HEK293 (cell line): ENCODE data around the gene PARL.

Experiments
- CTCF ChIA-PET: fragments of 350-600 bp; formaldehyde crosslinking; extraction: SDS; loops from one replicate; lab custom pipeline; 2021; ENCODE audit warnings: antibody characterized with exemption; lab: Yijun Ruan, JAX
- POLR2A ChIA-PET: fragments of 300-600 bp; formaldehyde crosslinking; extraction: SDS; loops from one replicate; lab custom pipeline; 2020; ENCODE audit warnings: antibody characterized with exemption, inconsistent platforms; lab: Yijun Ruan, JAX
- H3K27ac ChIP-seq: fragments of 200-500 bp; sonication (Bioruptor generic); 2 replicates; pipeline ENCODE4 v1.5.1; 2014; ENCODE audit warnings: low read depth, low read length, control low read depth, inconsistent platforms; ENCODE audit errors: extremely low read depth
- H3K36me3 ChIP-seq, 2 experiments: fragments of 200-500 bp in 1 of 2; sonication (Bioruptor generic) in 1 of 2; 1 replicate in 1 of 2; 2 replicates in 1 of 2; pipeline ENCODE4 v1.5.1; 2014 to 2017; ENCODE audit warnings: inconsistent platforms in 2 of 2, low read length in 2 of 2; ENCODE audit not compliant: control insufficient read depth in 2 of 2, insufficient read depth in 1 of 2
- H3K4me1 ChIP-seq: fragments of 200-500 bp; sonication (Bioruptor generic); 2 replicates; pipeline ENCODE4 v1.5.1; 2014; ENCODE audit warnings: mild to moderate bottlenecking, low read length, inconsistent platforms; ENCODE audit not compliant: control insufficient read depth, insufficient read depth
- H3K4me3 ChIP-seq: 2 replicates; pipeline ENCODE4 v1.5.1; 2011; ENCODE audit warnings: low read depth, mild to moderate bottlenecking, control low read depth, low read length, moderate library complexity
- H3K9me3 ChIP-seq: fragments of 200-500 bp; sonication (Bioruptor generic); 2 replicates; pipeline ENCODE4 v1.5.1; 2014; ENCODE audit warnings: low read depth, low read length, inconsistent platforms; ENCODE audit not compliant: control insufficient read depth, insufficient read depth
- BCL11B ChIP-seq: fragments of 450-650 bp; formaldehyde crosslinking; IDR thresholded peaks from 2 replicates; pipeline ENCODE4 v1.5.1; 2016; ENCODE audit warnings: low read depth, missing biosample characterization, missing genetic modification characterization
- PRDM1 ChIP-seq: fragments of 450-650 bp; formaldehyde crosslinking; IDR thresholded peaks from 2 replicates; pipeline ENCODE4; 2016; ENCODE audit warnings: missing biosample characterization, missing genetic modification characterization
- RBAK ChIP-seq: fragments of 450-650 bp; formaldehyde crosslinking; IDR thresholded peaks from 2 replicates; pipeline ENCODE4 v1.5.1; 2016; ENCODE audit warnings: missing biosample characterization, missing genetic modification characterization
- SALL2 ChIP-seq: fragments of 450-650 bp; formaldehyde crosslinking; IDR thresholded peaks from 2 replicates; pipeline ENCODE4 v1.5.0; 2017; ENCODE audit warnings: missing biosample characterization, mild to moderate bottlenecking, missing genetic modification characterization, borderline replicate concordance
- ZBTB8A ChIP-seq: fragments of 450-650 bp; formaldehyde crosslinking; IDR thresholded peaks from 2 replicates; pipeline ENCODE4 v1.5.1; 2016; ENCODE audit warnings: missing biosample characterization, missing genetic modification characterization
- ZFHX2 ChIP-seq: fragments of 450-650 bp; formaldehyde crosslinking; conservative IDR thresholded peaks from 2 replicates; pipeline ENCODE4 v1.5.1; 2016; ENCODE audit warnings: missing biosample characterization, missing genetic modification characterization
- ZFP3 ChIP-seq: fragments of 450-650 bp; formaldehyde crosslinking; IDR thresholded peaks from 2 replicates; pipeline ENCODE4 v1.5.1; 2016; ENCODE audit warnings: low read depth, missing biosample characterization, missing genetic modification characterization
- ZFP41 ChIP-seq: fragments of 450-650 bp; formaldehyde crosslinking; IDR thresholded peaks from 2 replicates; pipeline ENCODE4 v1.5.1; 2016; ENCODE audit warnings: missing biosample characterization, missing genetic modification characterization, borderline replicate concordance
- ZIC2 ChIP-seq: fragments of 450-650 bp; formaldehyde crosslinking; IDR thresholded peaks from 2 replicates; pipeline ENCODE4 v1.5.1; 2016; ENCODE audit warnings: missing biosample characterization, missing genetic modification characterization
- ZNF169 ChIP-seq: fragments of 450-650 bp; formaldehyde crosslinking; IDR thresholded peaks from 2 replicates; pipeline ENCODE4 v1.5.1; 2016; ENCODE audit warnings: missing biosample characterization, missing genetic modification characterization
- ZNF211 ChIP-seq: fragments of 450-650 bp; formaldehyde crosslinking; IDR thresholded peaks from 2 replicates; pipeline ENCODE4 v1.5.1; 2016; ENCODE audit warnings: low read depth, missing biosample characterization, missing genetic modification characterization
- ZNF24 ChIP-seq: fragments of 450-650 bp; formaldehyde crosslinking; IDR thresholded peaks from 2 replicates; pipeline ENCODE4 v1.5.1; 2016; ENCODE audit warnings: missing biosample characterization, missing genetic modification characterization
- ZNF394 ChIP-seq: fragments of 450-650 bp; formaldehyde crosslinking; IDR thresholded peaks from 2 replicates; pipeline ENCODE4 v1.5.1; 2016; ENCODE audit warnings: missing biosample characterization, missing genetic modification characterization, mild to moderate bottlenecking, moderate library complexity, borderline replicate concordance
- ZNF404 ChIP-seq: fragments of 450-650 bp; formaldehyde crosslinking; IDR thresholded peaks from 2 replicates; pipeline ENCODE4 v1.5.1; 2017; ENCODE audit warnings: missing biosample characterization, missing genetic modification characterization
- ZNF549 ChIP-seq: fragments of 450-650 bp; IDR thresholded peaks from 2 replicates; pipeline ENCODE4 v1.5.1; 2018; ENCODE audit warnings: missing biosample characterization, missing genetic modification characterization, mild to moderate bottlenecking, inconsistent platforms, moderate library complexity
- ZNF585B ChIP-seq: fragments of 450-650 bp; formaldehyde crosslinking; IDR thresholded peaks from 2 replicates; pipeline ENCODE4 v1.5.1; 2016; ENCODE audit warnings: missing biosample characterization, missing genetic modification characterization
- ZNF677 ChIP-seq: fragments of 450-650 bp; IDR thresholded peaks from 2 replicates; pipeline ENCODE4 v1.5.0; 2018; ENCODE audit warnings: missing biosample characterization, mild to moderate bottlenecking, missing genetic modification characterization, moderate library complexity
- ZXDB ChIP-seq: fragments of 450-650 bp; formaldehyde crosslinking; IDR thresholded peaks from 2 replicates; pipeline ENCODE4 v1.5.1; 2016; ENCODE audit warnings: missing biosample characterization, missing genetic modification characterization
- TF ChIP-seq, protein P1 (sequence below): fragments of 450-650 bp; formaldehyde crosslinking; IDR thresholded peaks from 2 replicates; pipeline ENCODE4 v1.5.1; 2016; ENCODE audit warnings: missing biosample characterization, missing genetic modification characterization, borderline replicate concordance
- TF ChIP-seq, protein P2 (sequence below): fragments of 450-650 bp; formaldehyde crosslinking; IDR thresholded peaks from 2 replicates; pipeline ENCODE4 v1.5.1; 2016; ENCODE audit warnings: missing biosample characterization, missing genetic modification characterization
- TF ChIP-seq, protein P3 (sequence below): fragments of 450-650 bp; formaldehyde crosslinking; IDR thresholded peaks from 2 replicates; pipeline ENCODE4 v1.5.1; 2016; ENCODE audit warnings: missing biosample characterization, missing genetic modification characterization
- TF ChIP-seq, protein P4 (sequence below): fragments of 450-650 bp; formaldehyde crosslinking; IDR thresholded peaks from 2 replicates; pipeline ENCODE4 v1.5.0; 2017; ENCODE audit warnings: missing biosample characterization, missing genetic modification characterization, borderline replicate concordance

Gene PARL

DNA sequence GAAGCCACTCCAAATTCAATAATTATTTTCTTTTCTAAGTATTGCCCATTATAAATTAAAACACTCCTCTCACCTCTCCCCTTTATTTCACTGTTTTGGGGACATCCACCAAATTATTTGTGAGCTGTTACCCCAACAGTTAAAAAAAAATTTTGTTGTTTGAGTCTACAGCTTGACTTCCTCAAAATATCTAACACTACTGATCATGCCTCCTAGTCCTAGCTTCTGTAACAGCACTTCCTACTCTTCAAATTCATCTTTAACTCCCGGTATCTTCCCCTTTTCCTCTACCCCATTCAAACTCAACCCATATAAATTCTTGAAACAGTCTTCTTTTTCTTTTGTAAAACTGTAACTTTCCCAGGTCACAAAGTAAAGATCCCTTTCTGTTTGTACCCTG lies 15.9 kb downstream of the PARL start (continued):
- TF ChIP-seq ZFP3 (no peak), ZIC2 (no peak), ZNF169 (tag by site-specific recombination) (no peak), ZXDB (tag by site-specific recombination) (no peak), ZNF404 (tag by site-specific recombination) (no peak)
- TF ChIP-seq, protein P1, sequence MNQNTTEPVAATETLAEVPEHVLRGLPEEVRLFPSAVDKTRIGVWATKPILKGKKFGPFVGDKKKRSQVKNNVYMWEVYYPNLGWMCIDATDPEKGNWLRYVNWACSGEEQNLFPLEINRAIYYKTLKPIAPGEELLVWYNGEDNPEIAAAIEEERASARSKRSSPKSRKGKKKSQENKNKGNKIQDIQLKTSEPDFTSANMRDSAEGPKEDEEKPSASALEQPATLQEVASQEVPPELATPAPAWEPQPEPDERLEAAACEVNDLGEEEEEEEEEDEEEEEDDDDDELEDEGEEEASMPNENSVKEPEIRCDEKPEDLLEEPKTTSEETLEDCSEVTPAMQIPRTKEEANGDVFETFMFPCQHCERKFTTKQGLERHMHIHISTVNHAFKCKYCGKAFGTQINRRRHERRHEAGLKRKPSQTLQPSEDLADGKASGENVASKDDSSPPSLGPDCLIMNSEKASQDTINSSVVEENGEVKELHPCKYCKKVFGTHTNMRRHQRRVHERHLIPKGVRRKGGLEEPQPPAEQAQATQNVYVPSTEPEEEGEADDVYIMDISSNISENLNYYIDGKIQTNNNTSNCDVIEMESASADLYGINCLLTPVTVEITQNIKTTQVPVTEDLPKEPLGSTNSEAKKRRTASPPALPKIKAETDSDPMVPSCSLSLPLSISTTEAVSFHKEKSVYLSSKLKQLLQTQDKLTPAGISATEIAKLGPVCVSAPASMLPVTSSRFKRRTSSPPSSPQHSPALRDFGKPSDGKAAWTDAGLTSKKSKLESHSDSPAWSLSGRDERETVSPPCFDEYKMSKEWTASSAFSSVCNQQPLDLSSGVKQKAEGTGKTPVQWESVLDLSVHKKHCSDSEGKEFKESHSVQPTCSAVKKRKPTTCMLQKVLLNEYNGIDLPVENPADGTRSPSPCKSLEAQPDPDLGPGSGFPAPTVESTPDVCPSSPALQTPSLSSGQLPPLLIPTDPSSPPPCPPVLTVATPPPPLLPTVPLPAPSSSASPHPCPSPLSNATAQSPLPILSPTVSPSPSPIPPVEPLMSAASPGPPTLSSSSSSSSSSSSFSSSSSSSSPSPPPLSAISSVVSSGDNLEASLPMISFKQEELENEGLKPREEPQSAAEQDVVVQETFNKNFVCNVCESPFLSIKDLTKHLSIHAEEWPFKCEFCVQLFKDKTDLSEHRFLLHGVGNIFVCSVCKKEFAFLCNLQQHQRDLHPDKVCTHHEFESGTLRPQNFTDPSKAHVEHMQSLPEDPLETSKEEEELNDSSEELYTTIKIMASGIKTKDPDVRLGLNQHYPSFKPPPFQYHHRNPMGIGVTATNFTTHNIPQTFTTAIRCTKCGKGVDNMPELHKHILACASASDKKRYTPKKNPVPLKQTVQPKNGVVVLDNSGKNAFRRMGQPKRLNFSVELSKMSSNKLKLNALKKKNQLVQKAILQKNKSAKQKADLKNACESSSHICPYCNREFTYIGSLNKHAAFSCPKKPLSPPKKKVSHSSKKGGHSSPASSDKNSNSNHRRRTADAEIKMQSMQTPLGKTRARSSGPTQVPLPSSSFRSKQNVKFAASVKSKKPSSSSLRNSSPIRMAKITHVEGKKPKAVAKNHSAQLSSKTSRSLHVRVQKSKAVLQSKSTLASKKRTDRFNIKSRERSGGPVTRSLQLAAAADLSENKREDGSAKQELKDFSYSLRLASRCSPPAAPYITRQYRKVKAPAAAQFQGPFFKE (tag by site-specific recombination) = no peak
- TF ChIP-seq, protein P2, sequence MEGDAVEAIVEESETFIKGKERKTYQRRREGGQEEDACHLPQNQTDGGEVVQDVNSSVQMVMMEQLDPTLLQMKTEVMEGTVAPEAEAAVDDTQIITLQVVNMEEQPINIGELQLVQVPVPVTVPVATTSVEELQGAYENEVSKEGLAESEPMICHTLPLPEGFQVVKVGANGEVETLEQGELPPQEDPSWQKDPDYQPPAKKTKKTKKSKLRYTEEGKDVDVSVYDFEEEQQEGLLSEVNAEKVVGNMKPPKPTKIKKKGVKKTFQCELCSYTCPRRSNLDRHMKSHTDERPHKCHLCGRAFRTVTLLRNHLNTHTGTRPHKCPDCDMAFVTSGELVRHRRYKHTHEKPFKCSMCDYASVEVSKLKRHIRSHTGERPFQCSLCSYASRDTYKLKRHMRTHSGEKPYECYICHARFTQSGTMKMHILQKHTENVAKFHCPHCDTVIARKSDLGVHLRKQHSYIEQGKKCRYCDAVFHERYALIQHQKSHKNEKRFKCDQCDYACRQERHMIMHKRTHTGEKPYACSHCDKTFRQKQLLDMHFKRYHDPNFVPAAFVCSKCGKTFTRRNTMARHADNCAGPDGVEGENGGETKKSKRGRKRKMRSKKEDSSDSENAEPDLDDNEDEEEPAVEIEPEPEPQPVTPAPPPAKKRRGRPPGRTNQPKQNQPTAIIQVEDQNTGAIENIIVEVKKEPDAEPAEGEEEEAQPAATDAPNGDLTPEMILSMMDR (tag by site-specific recombination) = no peak
- TF ChIP-seq, protein P3, sequence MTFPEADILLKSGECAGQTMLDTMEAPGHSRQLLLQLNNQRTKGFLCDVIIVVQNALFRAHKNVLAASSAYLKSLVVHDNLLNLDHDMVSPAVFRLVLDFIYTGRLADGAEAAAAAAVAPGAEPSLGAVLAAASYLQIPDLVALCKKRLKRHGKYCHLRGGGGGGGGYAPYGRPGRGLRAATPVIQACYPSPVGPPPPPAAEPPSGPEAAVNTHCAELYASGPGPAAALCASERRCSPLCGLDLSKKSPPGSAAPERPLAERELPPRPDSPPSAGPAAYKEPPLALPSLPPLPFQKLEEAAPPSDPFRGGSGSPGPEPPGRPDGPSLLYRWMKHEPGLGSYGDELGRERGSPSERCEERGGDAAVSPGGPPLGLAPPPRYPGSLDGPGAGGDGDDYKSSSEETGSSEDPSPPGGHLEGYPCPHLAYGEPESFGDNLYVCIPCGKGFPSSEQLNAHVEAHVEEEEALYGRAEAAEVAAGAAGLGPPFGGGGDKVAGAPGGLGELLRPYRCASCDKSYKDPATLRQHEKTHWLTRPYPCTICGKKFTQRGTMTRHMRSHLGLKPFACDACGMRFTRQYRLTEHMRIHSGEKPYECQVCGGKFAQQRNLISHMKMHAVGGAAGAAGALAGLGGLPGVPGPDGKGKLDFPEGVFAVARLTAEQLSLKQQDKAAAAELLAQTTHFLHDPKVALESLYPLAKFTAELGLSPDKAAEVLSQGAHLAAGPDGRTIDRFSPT (tag by site-specific recombination) = no peak
- TF ChIP-seq, all 188 proteins: peak for 0

DNA sequence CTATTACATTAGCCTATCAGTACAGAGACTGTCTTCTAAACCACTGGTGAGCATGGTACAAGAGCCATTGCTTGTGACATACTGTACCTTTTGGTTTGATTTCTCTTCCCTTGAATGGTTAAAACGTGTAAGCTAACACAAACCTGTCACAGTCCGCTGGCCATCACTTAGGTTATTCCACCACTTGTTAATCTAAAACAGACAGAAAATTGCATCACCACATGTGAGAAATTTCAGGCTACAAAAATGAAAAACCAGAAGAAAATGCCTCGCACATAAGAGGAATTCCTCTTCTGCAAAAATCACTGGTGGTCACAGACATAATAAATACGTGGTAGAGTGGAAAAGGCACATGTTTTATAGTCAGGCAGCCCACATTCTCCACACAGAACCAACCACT lies 22.1 kb downstream of the PARL start:
- H3K36me3 ChIP-seq = peaks cover 29 to 86% of the 10 kb centered on the region in 2 experiments
- POLR2A ChIA-PET = no interaction called here
- no peaks in the 10 kb centered on the region for H3K4me1 ChIP-seq
- no peaks in the 10 kb centered on the region for H3K9me3 ChIP-seq
- CTCF ChIA-PET = no interaction called here
- no peak overlapping the region for H3K4me3 ChIP-seq
- H3K27ac ChIP-seq = no peak overlapping the region
- no peak for TF ChIP-seq PRDM1 (tag by site-specific recombination)
- TF ChIP-seq BCL11B = no peak
- TF ChIP-seq SALL2 (tag by site-specific recombination) = no peak
- no peak for TF ChIP-seq ZFHX2
- TF ChIP-seq ZNF585B = no peak
- no peak for TF ChIP-seq ZNF677 (tag by site-specific recombination)
- no peak for TF ChIP-seq ZBTB8A
- TF ChIP-seq ZNF211 (tag by site-specific recombination) = no peak
- TF ChIP-seq ZNF24 = no peak
- no peak for TF ChIP-seq ZNF394 (tag by site-specific recombination)
- TF ChIP-seq ZNF549 = no peak
- no peak for TF ChIP-seq ZNF169 (tag by site-specific recombination)
- no peak for TF ChIP-seq ZIC2
- TF ChIP-seq, protein P4, sequence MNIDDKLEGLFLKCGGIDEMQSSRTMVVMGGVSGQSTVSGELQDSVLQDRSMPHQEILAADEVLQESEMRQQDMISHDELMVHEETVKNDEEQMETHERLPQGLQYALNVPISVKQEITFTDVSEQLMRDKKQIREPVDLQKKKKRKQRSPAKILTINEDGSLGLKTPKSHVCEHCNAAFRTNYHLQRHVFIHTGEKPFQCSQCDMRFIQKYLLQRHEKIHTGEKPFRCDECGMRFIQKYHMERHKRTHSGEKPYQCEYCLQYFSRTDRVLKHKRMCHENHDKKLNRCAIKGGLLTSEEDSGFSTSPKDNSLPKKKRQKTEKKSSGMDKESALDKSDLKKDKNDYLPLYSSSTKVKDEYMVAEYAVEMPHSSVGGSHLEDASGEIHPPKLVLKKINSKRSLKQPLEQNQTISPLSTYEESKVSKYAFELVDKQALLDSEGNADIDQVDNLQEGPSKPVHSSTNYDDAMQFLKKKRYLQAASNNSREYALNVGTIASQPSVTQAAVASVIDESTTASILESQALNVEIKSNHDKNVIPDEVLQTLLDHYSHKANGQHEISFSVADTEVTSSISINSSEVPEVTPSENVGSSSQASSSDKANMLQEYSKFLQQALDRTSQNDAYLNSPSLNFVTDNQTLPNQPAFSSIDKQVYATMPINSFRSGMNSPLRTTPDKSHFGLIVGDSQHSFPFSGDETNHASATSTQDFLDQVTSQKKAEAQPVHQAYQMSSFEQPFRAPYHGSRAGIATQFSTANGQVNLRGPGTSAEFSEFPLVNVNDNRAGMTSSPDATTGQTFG = no peak
- TF ChIP-seq RBAK (tag by site-specific recombination) = no peak
- TF ChIP-seq ZFP41 (tag by site-specific recombination) = no peak
